GM18951 (cell line): Measurements from ENCODE around the gene PPP1R9A.

Experiments
- POLR2A ChIP-seq: IDR thresholded peaks from 4 replicates; pipeline ENCODE4 v1.6.1; 2011; ENCODE audit warnings: mild to moderate bottlenecking; ENCODE audit not compliant: insufficient read length, insufficient read depth; ENCODE audit errors: extremely low read depth
- in situ Hi-C: fragments of 300-500 bp; cut with MboI; formaldehyde crosslinking; loops from one replicate; pipeline ENCODE4 v1.12.0; 2022; ENCODE audit warnings: low sequenced_read_pairs, mixed read lengths, inconsistent platforms; ENCODE audit not compliant: unreplicated experiment

The PPP1R9A gene

GRCh38 chr7:95113590-95113989, 206.2 kb downstream of the PPP1R9A start:
- in situ Hi-C loops: no loop called here
- no peak for TF ChIP-seq POLR2A

- in situ Hi-C loops: no loop called here
- no peak for TF ChIP-seq POLR2A
Measured at GRCh38 chr7:95126053-95126709, 218.8 kb downstream of the PPP1R9A start.

GRCh38 chr7:95132500-95132899, 225.1 kb downstream of the PPP1R9A start:
- no peak for TF ChIP-seq POLR2A
- in situ Hi-C loops: no loop called here

- in situ Hi-C loops: no loop called here
- no peak for TF ChIP-seq POLR2A
Measured at GRCh38 chr7:95139922-95140321, 232.5 kb downstream of the PPP1R9A start.

GRCh38 chr7:95141755-95142154, 234.4 kb downstream of the PPP1R9A start:
- no peak for TF ChIP-seq POLR2A
- in situ Hi-C loops: no loop called here

- TF ChIP-seq POLR2A: no peak
- in situ Hi-C loops: no loop called here
Measured at GRCh38 chr7:95144256-95144655, 236.9 kb downstream of the PPP1R9A start.

GRCh38 chr7:95155965-95156364, 248.6 kb downstream of the PPP1R9A start:
- in situ Hi-C loops: no loop called here
- no peak for TF ChIP-seq POLR2A

- TF ChIP-seq POLR2A: no peak
- in situ Hi-C loops: no loop called here
Measured at GRCh38 chr7:95157381-95157780, 250.0 kb downstream of the PPP1R9A start.

- in situ Hi-C loops: no loop called here
- TF ChIP-seq POLR2A: no peak
Measured at GRCh38 chr7:95169678-95170077, 262.3 kb downstream of the PPP1R9A start.

GRCh38 chr7:95172420-95172819, 265.0 kb downstream of the PPP1R9A start:
- no peak for TF ChIP-seq POLR2A
- in situ Hi-C loops: no loop called here

GRCh38 chr7:95190515-95190914, 283.1 kb downstream of the PPP1R9A start:
- TF ChIP-seq POLR2A: no peak
- in situ Hi-C loops: no loop called here

- in situ Hi-C loops: no loop called here
- no peak for TF ChIP-seq POLR2A
Measured at GRCh38 chr7:95191795-95192194, 284.4 kb downstream of the PPP1R9A start.

- in situ Hi-C loops: no loop called here
- no peak for TF ChIP-seq POLR2A
Measured at GRCh38 chr7:95198863-95199262, 291.5 kb downstream of the PPP1R9A start.

- TF ChIP-seq POLR2A: no peak
- in situ Hi-C loops: no loop called here
Measured at GRCh38 chr7:95199779-95200558, 292.6 kb downstream of the PPP1R9A start.
